Psoas muscle (tissue), 8 donors: ENCODE measurements around the gene CSDE1. TPM values are rescaled to one million over a fixed set of nuclear protein-coding genes. Genes with fewer than 3 reads are reported as not detected.
A peak's percentile ranks its signal among the peaks of the same experiment; 100 is the strongest.

Experiments used
- ATAC-seq, 4 donors: fragments of 200-7000 bp; cut with Tn5 transposase; one replicate each; pipeline ENCODE4 v1.9.1; 2020; ENCODE audit warnings: moderate library complexity in 3 of 4, mild to moderate bottlenecking in 2 of 4
- DNase-seq, 2 donors: peaks; one replicate each; pipeline ENCODE4 v3.0.0-alpha.2; 2020
- H3K27ac ChIP-seq: fragments of 200-600 bp; one replicate; pipeline ENCODE4 v1.8.0; 2022
- H3K27me3 ChIP-seq, 3 donors: fragments of 200-600 bp in 1 of 3; one replicate each; pipeline versions ENCODE4 v1.6.1 to v1.8.0; 2013 to 2022; ENCODE audit warnings: low read length in 2 of 3, mild to moderate bottlenecking in 2 of 3, moderate library complexity in 1 of 3; ENCODE audit not compliant: insufficient read depth in 3 of 3
- H3K36me3 ChIP-seq, 2 donors: fragments of 200-600 bp in 1 of 2; one replicate each; pipeline versions ENCODE4 v1.6.1 to v1.8.0; 2013 to 2022; ENCODE audit warnings: low read depth in 1 of 2, mild to moderate bottlenecking in 1 of 2, moderate library complexity in 1 of 2; ENCODE audit not compliant: insufficient read depth in 1 of 2
- H3K4me1 ChIP-seq: fragments of 200-600 bp; one replicate; pipeline ENCODE4 v1.8.0; 2022
- H3K4me3 ChIP-seq: fragments of 200-600 bp; one replicate; pipeline ENCODE4 v1.8.0; 2022; ENCODE audit warnings: mild to moderate bottlenecking
- H3K9me3 ChIP-seq: fragments of 200-600 bp; one replicate; pipeline ENCODE4 v1.8.0; 2022
- CTCF ChIP-seq: fragments of 200-600 bp; IDR thresholded peaks from one replicate; pipeline ENCODE4 v1.8.0; 2022; ENCODE audit warnings: antibody characterized with exemption
- WGBS, 3 donors: extraction: QIAGEN DNeasy Blood & Tissue Kit; methylation state at CpG; one replicate each; pipeline versions ENCODE4 v1.1.6 to v1.1.7; 2013; 5-methylcytosine and 5-hydroxymethylcytosine counted together
- intact Hi-C, 2 donors: fragments of 100-400 bp; cut with DNase I; formaldehyde crosslinking; loops; one replicate each; pipeline versions ENCODE4 v1.11.0 to v1.14.2; 2022
- polyA plus RNA-seq, 3 donors: library from polyadenylated mRNA; stranded (reverse); fragments of 200-250 nt; gene quantifications; one replicate each; pipeline ENCODE4 v1.2.3, GENCODE V29; 2013
- total RNA-seq, 4 donors: library from RNA; stranded (reverse); fragmentation: NEBNext Ultra II Directional in 2 of 4; extraction: Animal tissue kit (Norgen Biotek cat#: 25700) in 2 of 4; gene quantifications; one replicate each; pipeline versions ENCODE4 v1.2.1 to v1.2.4, GENCODE V29; 2021 to 2023
- donor health status: healthy with polysubstance abuse.
- donor health status: DM: no; HTN: no; CAD: no; lungs with moderate emphysema.
- donor health status: Bipolar disorder and iron deficiency.
- donor health status: healthy.
- donor health status: DM: yes; HTN: yes; CAD: no.
- donor health status: DM: no; HTN: no; CAD: no.
- donor health status: DM: no; HTN: no; CAD: no.
- donor health status: DM: yes; HTN: yes; CAD: no.

CSDE1 gene
- total and polyA plus RNA-seq, 7 donors, result 305 to 1,888 (median 1,387) TPM

GRCh38 chr1:114715952-114716303 is 41.9 kb downstream of the CSDE1 start:
- DNase-seq (no peak), ATAC-seq (peak in 3 of 4 donors; percentile 13 to 26 (median 22))
- Histone ChIP-seq H3K27me3 (no peaks in the 10 kb centered on the region), H3K27ac (peak overlapping the region; percentile 83), H3K4me3 (peak overlapping the region; percentile 66), H3K36me3 (peaks cover 10 to 88% of the 10 kb centered on the region in 2 donors), H3K4me1 (peaks cover 20% of the 10 kb centered on the region), H3K9me3 (no peaks in the 10 kb centered on the region)
- intact Hi-C loops, result loop anchor here in 1 of 2 donors (5.0 kb wide), 1 partner anchor 36 kb away; no protein-coding TSS in a partner anchor
- no peak for TF ChIP-seq CTCF
- WGBS, 3 donors, result 26 to 34% (median 28%) methylated on average over 4 of the region's 4 CpGs

GRCh38 chr1:114712977-114713376 is 44.8 kb downstream of the CSDE1 start:
- Histone ChIP-seq H3K4me3 (no peak overlapping the region), H3K36me3 (peaks cover 6 to 85% of the 10 kb centered on the region in 2 donors), H3K27me3 (no peaks in the 10 kb centered on the region), H3K9me3 (no peaks in the 10 kb centered on the region), H3K4me1 (peaks cover 18% of the 10 kb centered on the region), H3K27ac (peak overlapping the region; percentile 18)
- no peak for ATAC-seq
- intact Hi-C loops, result no loop called here
- no peak for TF ChIP-seq CTCF
- 52 to 70% (median 69%) methylated on average over 4 of the region's 4 CpGs for WGBS, 3 donors
- DNase-seq, result no peak

GRCh38 chr1:114710360-114710759 is 47.4 kb downstream of the CSDE1 start:
- WGBS, 3 donors, result 95 to 97% (median 96%) methylated on average over 3 of the region's 3 CpGs
- intact Hi-C loops, result no loop called here
- no peaks in the 10 kb centered on the region for H3K27me3 ChIP-seq
- ATAC-seq (no peak), DNase-seq (no peak)
- H3K9me3 ChIP-seq, result no peaks in the 10 kb centered on the region
- peaks cover under 1% of the 10 kb centered on the region for H3K4me1 ChIP-seq
- no peak overlapping the region for H3K27ac ChIP-seq
- TF ChIP-seq CTCF, result no peak
- no peak overlapping the region for H3K4me3 ChIP-seq
- H3K36me3 ChIP-seq, result peaks cover 10 to 96% of the 10 kb centered on the region in 2 donors

- no peak for ATAC-seq
- Histone ChIP-seq H3K9me3 (no peaks in the 10 kb centered on the region), H3K27me3 (no peaks in the 10 kb centered on the region), H3K4me3 (no peak overlapping the region), H3K36me3 (peaks cover 10 to 75% of the 10 kb centered on the region in 2 donors), H3K4me1 (peaks cover 11% of the 10 kb centered on the region), H3K27ac (no peak overlapping the region)
- no peak for DNase-seq
- intact Hi-C loops, result loop anchor here in 1 of 2 donors (5.0 kb wide), 1 partner anchor 35 kb away; no protein-coding TSS in a partner anchor
- WGBS, 3 donors, result 84 to 90% (median 87%) methylated on average over 2 of the region's 2 CpGs
- no peak for TF ChIP-seq CTCF
These were observed 50.2 kb downstream of the CSDE1 start for GRCh38 chr1:114707604-114708003.

GRCh38 chr1:114703242-114703641 is 54.5 kb downstream of the CSDE1 start:
- no peaks in the 10 kb centered on the region for H3K9me3 ChIP-seq
- H3K27ac ChIP-seq, result peak overlapping the region; percentile 94
- DNase-seq (no peak), ATAC-seq (peak; percentile 90 to 93 (median 90))
- H3K4me3 ChIP-seq, result peak overlapping the region; percentile 17
- TF ChIP-seq CTCF, result no peak
- intact Hi-C loops, result no loop called here
- H3K27me3 ChIP-seq, result no peaks in the 10 kb centered on the region
- WGBS, 3 donors, result 30 to 43% (median 31%) methylated on average over 1 of the region's 1 CpG
- peaks cover 31% of the 10 kb centered on the region for H3K4me1 ChIP-seq
- H3K36me3 ChIP-seq, result peaks cover 4 to 34% of the 10 kb centered on the region in 2 donors
